Erythroblast (primary cell): ENCODE measurements around the gene MLH3.

Experiments
- DNase-seq, 2 experiments: peaks; one replicate each; lab custom pipeline; 2025; lab: John Stamatoyannopoulos, UW
- GATA1 ChIP-seq: IDR thresholded peaks from 2 replicates; pipeline ENCODE4 v1.6.1; 2011; ENCODE audit warnings: low read depth, mild to moderate bottlenecking, control low read depth, low read length, moderate library complexity
- POLR2A ChIP-seq: IDR thresholded peaks from 2 replicates; pipeline ENCODE4 v1.6.1; 2011; ENCODE audit warnings: mild to moderate bottlenecking, low read length

Gene MLH3

DNA sequence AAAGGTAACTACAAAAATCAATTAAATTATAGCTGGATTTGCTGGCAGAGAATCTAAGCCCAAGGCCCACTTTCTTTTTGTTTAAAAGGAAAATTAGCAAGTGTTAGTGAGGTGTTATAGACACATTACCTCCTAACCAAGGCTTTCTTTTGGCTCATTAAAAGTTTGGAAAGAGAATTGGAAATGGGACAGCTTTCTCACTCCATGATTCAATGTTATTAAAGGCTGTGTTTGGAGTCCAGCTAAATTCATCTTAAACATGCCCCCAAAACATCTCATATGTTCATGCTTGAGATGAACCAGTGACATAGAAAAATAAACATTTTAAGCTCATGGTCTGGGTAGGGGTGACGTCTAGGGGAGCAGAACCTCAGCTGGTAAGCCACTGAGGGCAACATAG lies 82.5 kb downstream of the MLH3 start:
- TF ChIP-seq POLR2A (no peak), GATA1 (no peak)
- no peak for DNase-seq

DNA sequence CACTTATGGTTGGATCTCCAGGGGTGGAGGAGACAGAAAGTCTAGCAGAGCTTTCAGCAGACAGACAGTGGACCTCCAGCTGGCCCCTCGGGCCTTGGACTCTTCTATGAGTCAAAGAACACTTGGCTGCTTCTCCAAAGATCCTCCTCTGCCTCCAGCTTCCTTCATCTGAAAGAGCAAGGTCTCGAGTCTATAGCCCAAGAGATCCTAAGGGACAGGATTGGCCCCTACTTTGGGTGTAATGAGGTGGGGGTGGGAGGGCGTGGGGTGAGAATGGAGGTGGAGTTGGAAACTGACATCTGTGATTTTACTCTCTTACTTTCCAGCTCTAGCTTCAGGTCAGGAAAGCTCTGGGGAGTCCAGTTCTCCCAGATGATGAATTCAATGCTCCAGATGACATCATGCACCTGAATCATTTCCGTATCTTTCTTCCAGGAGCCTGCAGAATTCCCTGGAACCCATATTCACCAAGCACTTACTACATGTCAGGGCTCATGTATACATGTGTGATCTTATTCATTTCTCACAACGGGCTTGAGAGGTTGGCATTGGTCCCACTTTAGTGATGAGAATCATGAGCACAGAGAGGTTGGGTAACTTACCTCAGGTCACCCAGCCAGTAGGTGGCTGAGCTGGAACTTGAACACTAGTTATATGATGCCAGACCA lies 85.6 kb downstream of the MLH3 start:
- TF ChIP-seq GATA1 (no peak), POLR2A (no peak)
- no peak for DNase-seq

DNA sequence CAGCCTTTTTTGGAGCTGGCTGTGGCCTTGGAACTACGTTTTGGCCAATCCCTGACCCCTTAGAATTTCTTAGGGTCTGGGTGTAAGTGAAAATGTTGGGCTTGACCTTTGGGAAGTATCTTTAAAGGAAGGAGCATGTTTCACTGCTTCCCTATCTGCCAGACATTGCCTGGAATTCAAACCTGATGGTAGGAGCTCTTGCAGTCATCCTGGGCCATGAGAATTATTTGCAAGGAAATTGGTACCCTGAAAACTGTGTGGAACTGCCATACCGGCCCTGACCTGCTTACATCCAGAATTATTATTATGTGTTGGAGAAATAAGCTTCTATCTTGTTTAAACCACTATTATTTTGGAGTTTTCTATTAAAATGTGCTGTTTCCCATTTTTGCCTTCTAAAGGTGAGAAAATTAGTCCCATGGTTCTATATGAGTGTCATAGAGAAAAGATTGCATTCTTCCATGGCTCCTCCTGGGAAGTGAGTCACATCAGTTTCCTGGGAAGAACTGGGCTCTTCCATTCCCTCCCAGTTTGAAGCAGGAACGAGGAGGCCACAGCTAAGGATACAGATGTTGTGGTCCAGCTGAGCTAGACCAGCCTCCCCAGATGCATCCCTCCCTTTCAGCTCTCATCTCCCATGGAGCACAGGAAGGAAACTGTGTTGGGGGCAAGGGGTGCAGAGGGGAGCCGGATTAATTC lies 86.3 kb downstream of the MLH3 start:
- DNase-seq: no peak
- TF ChIP-seq POLR2A (no peak), GATA1 (no peak)
